Smooth muscle cell (in vitro differentiated cells): ENCODE data around the gene DRD2. TPM values are rescaled to one million over a fixed set of nuclear protein-coding genes. Genes with fewer than 3 reads are reported as not detected.

Experiments used
- DNase-seq: peaks from one replicate; lab custom pipeline; 2025; ENCODE audit not compliant: unreplicated experiment; lab: John Stamatoyannopoulos, UW
- H2AFZ ChIP-seq: fragments of 200-600 bp; sonication (generic); 2 replicates; pipeline ENCODE4 v1.6.0; 2016; ENCODE audit warnings: antibody characterized with exemption, low read depth, mild to moderate bottlenecking
- H3F3A ChIP-seq: fragments of 200-600 bp; sonication (generic); 2 replicates; pipeline ENCODE4 v1.6.0; 2017; ENCODE audit warnings: antibody characterized with exemption, low read depth
- H3K27ac ChIP-seq: fragments of 200-600 bp; sonication (generic); 2 replicates; pipeline ENCODE4 v1.5.1; 2016; ENCODE audit warnings: low read depth, mild to moderate bottlenecking
- H3K27me3 ChIP-seq: fragments of 200-600 bp; sonication (generic); 2 replicates; pipeline ENCODE4 v1.6.1; 2016; ENCODE audit warnings: low read depth, mild to moderate bottlenecking
- H3K36me3 ChIP-seq: fragments of 200-600 bp; sonication (generic); 2 replicates; pipeline ENCODE4 v1.5.1; 2016; ENCODE audit warnings: low read depth
- H3K4me1 ChIP-seq: fragments of 200-600 bp; sonication (generic); 2 replicates; pipeline ENCODE4 v1.5.1; 2016; ENCODE audit warnings: low read depth
- H3K4me2 ChIP-seq: fragments of 200-600 bp; sonication (generic); 2 replicates; pipeline ENCODE4 v1.6.0; 2016; ENCODE audit warnings: mild to moderate bottlenecking
- H3K4me3 ChIP-seq: fragments of 200-600 bp; sonication (generic); 2 replicates; pipeline ENCODE4 v1.5.1; 2016; ENCODE audit warnings: mild to moderate bottlenecking
- H3K79me2 ChIP-seq: fragments of 200-600 bp; sonication (generic); 2 replicates; pipeline ENCODE4 v1.6.0; 2016; ENCODE audit warnings: low read depth, mild to moderate bottlenecking
- H3K9ac ChIP-seq: fragments of 200-600 bp; sonication (generic); 2 replicates; pipeline ENCODE4 v1.6.0; 2016; ENCODE audit warnings: low read depth
- H3K9me3 ChIP-seq: fragments of 200-600 bp; sonication (generic); replicated peaks from 2 replicates; pipeline ENCODE4 v1.5.1; 2016; ENCODE audit warnings: low read depth
- H4K20me1 ChIP-seq: fragments of 200-600 bp; sonication (generic); 2 replicates; pipeline ENCODE4 v1.6.0; 2016; ENCODE audit warnings: low read depth
- CTCF ChIP-seq: fragments of 200-600 bp; sonication (generic); IDR thresholded peaks from 2 replicates; pipeline ENCODE4 v1.5.1; 2017; ENCODE audit warnings: borderline replicate concordance, mild to moderate bottlenecking, antibody characterized with exemption; ENCODE audit not compliant: insufficient read depth, poor library complexity, severe bottlenecking
- WGBS: methylation state at CpG from one replicate; pipeline ENCODE4 v1.1.7; 2016; ENCODE audit warnings: low lambda C conversion rate; 5-methylcytosine and 5-hydroxymethylcytosine counted together
- polyA plus RNA-seq: library from polyadenylated mRNA; unstranded; fragments of >200 nt; fragmentation: Nextera tagmentation; extraction: Ambion mirVana; gene quantifications from 2 replicates; pipeline ENCODE4 v1.2.1, GENCODE V29; 2016
- total RNA-seq: library from RNA; depleted of rRNA; stranded (reverse); fragments of >200 nt; gene quantifications from 2 replicates; pipeline ENCODE4 v1.2.3, GENCODE V29; 2014

The DRD2 gene
- total and polyA plus RNA-seq, 2 experiments from 2014 or later, result 0.57 to 0.72 TPM

DNA sequence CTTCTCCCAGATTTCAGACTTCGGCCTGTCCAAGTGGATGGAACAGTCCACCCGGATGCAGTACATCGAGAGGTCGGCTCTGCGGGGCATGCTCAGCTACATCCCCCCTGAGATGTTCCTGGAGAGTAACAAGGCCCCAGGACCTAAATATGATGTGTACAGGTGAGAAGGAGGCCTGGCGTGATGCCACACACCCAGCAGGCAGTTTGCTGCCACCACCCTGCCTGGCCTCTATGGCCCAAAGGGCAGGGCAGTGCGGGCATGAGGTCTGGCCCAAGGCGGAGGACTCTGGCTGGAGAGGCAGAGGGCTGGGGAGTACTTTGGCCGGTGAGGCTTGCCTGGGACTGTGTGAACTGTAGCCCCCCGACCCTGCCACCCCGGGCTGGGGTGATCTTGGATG lies 80.3 kb downstream of the DRD2 start:
- Histone ChIP-seq H3K27ac (no peak overlapping the region), H2AFZ (no peak overlapping the region), H3F3A (no peaks in the 10 kb centered on the region), H3K4me2 (no peak overlapping the region), H3K4me3 (no peak overlapping the region), H4K20me1 (no peaks in the 10 kb centered on the region), H3K9ac (no peak overlapping the region), H3K36me3 (no peaks in the 10 kb centered on the region), H3K4me1 (no peaks in the 10 kb centered on the region), H3K9me3 (no peaks in the 10 kb centered on the region), H3K79me2 (no peaks in the 10 kb centered on the region), H3K27me3 (peaks cover 35% of the 10 kb centered on the region)
- WGBS, result 97% methylated on average over 11 of the region's 11 CpGs
- no peak for TF ChIP-seq CTCF
- DNase-seq, result no peak

- H4K20me1 ChIP-seq, result no peaks in the 10 kb centered on the region
- H3K9me3 ChIP-seq, result no peaks in the 10 kb centered on the region
- H3K4me1 ChIP-seq, result no peaks in the 10 kb centered on the region
- no peaks in the 10 kb centered on the region for H3K36me3 ChIP-seq
- H3K4me2 ChIP-seq, result no peak overlapping the region
- no peak overlapping the region for H3K9ac ChIP-seq
- no peaks in the 10 kb centered on the region for H3F3A ChIP-seq
- no peak overlapping the region for H3K4me3 ChIP-seq
- no peak overlapping the region for H2AFZ ChIP-seq
- no peak for DNase-seq
- H3K27me3 ChIP-seq, result peaks cover 38% of the 10 kb centered on the region
- 91% methylated on average over 8 of the region's 8 CpGs for WGBS
- no peaks in the 10 kb centered on the region for H3K79me2 ChIP-seq
- no peak overlapping the region for H3K27ac ChIP-seq
- no peak for TF ChIP-seq CTCF
Observed at GRCh38 chr11:113393501-113393985, 81.7 kb downstream of the DRD2 start.

- Histone ChIP-seq H3K9ac (no peak overlapping the region), H3K4me3 (no peak overlapping the region), H3K27ac (no peak overlapping the region), H3K27me3 (peaks cover 48% of the 10 kb centered on the region), H4K20me1 (no peaks in the 10 kb centered on the region), H3K36me3 (no peaks in the 10 kb centered on the region), H3K79me2 (no peaks in the 10 kb centered on the region), H3K4me2 (no peak overlapping the region), H3F3A (no peaks in the 10 kb centered on the region), H2AFZ (no peak overlapping the region), H3K9me3 (no peaks in the 10 kb centered on the region), H3K4me1 (no peaks in the 10 kb centered on the region)
- no peak for TF ChIP-seq CTCF
- WGBS, result 92% methylated on average over 3 of the region's 3 CpGs
- no peak for DNase-seq
Observed at GRCh38 chr11:113392236-113392921, 82.8 kb downstream of the DRD2 start.

DNA sequence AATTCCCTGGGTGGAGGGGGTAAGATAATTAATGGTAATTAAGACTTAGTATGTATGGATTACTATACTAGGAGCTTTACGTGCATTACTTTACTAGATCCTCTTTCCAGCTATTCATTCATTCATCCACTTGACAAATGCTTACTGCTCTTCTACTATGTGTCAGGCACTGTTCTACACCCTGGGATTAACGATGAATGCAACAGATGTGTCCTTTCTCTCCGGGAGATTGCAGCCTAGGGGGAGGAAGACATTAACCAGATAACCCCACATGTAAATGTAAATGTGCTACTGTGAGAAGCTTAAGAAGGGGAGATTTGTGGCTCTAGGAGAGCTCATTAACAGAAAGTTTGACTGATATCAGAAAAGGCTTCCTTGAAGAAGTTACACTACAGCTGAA lies 85.9 kb downstream of the DRD2 start:
- 20% methylated on average over 3 of the region's 3 CpGs for WGBS
- H3K4me1 ChIP-seq, result peaks cover 5% of the 10 kb centered on the region
- no peak overlapping the region for H3K4me3 ChIP-seq
- no peak for DNase-seq
- H3K27me3 ChIP-seq, result peaks cover 53% of the 10 kb centered on the region
- no peaks in the 10 kb centered on the region for H3K79me2 ChIP-seq
- no peak overlapping the region for H3K4me2 ChIP-seq
- no peak overlapping the region for H2AFZ ChIP-seq
- H3K27ac ChIP-seq, result no peak overlapping the region
- no peak overlapping the region for H3K9ac ChIP-seq
- H3F3A ChIP-seq, result no peaks in the 10 kb centered on the region
- no peaks in the 10 kb centered on the region for H4K20me1 ChIP-seq
- no peaks in the 10 kb centered on the region for H3K9me3 ChIP-seq
- no peak for TF ChIP-seq CTCF
- no peaks in the 10 kb centered on the region for H3K36me3 ChIP-seq
